Eye (tissue), 1 donor: ENCODE data around the gene SGPL1.
"Not testable (repeated sequence)": the region's sequence is repeated elsewhere in the genome, so short reads cannot be mapped to it uniquely, and the experiment has no call there.

Experiments used
- DNase-seq: peaks from one replicate; pipeline ENCODE4 v3.0.0-alpha.2; 2015

SGPL1 gene

DNA sequence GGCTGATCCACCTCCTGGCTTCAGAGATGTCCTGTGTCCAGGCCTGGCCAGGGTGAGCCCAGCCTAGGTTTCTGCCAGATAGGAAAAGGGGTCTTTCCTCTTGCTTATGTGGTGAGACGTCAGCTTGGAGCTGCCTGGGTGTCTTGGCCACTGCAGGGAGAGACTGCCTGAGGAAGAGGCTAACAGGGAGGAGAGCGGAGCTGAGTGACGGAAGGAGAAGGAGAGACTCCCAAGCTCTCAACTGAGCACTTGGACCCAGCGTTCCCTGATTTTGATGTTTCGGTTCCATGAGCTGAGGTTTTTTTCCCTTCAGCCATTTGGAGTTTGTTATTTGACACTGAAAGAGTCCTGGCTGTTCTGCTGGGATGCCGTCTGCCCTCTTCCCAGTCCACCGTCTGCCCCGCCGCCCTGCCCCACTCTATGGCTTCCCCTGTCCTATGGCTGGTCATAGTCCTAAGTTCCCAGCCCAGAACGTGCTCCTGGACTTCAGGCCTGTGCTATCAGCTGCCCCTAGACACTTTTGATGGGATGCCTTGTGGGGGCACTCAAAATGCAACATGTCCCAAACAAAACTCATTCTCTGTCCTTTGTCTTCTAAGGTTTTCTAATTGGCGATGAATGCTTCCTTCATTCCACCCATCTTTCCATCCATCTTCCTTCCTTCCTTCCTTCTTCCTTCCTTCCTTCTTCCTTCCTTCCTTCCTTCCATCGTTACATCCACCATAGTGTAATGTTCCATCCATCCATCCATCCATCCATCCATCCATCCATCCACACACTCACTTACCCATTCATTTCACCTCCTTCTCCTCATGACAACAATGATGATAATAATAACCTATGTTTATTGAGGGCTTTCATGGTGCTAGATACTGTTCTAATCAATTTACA lies 92.9 kb downstream of the SGPL1 start:
- no peak for DNase-seq

- DNase-seq, result no peak
Observed at GRCh38 chr10:70909326-70909935, 93.7 kb downstream of the SGPL1 start.

GRCh38 chr10:70910486-70911341 lies 95.0 kb downstream of the SGPL1 start:
- DNase-seq, result no peak

DNA sequence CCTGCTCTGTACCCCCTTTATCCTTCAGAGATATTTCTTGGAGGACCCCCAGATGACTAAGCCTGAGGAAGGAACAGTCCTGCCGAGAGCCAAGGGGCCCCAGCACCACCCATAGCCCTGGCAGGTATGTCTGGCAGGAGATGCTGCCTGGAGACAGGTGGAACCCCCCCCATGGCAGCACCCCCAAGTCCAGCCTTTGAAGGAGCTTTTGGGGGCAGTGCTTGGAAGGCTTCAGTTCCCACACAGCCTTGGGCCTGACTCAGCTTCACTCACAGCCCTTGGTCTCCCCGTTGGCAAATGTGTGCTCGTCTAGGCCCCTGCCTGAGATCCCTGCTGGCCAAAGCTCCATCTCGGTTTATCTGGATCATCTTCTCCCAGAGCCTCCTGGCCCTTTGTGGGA lies 95.6 kb downstream of the SGPL1 start:
- DNase-seq, result no peak

DNA sequence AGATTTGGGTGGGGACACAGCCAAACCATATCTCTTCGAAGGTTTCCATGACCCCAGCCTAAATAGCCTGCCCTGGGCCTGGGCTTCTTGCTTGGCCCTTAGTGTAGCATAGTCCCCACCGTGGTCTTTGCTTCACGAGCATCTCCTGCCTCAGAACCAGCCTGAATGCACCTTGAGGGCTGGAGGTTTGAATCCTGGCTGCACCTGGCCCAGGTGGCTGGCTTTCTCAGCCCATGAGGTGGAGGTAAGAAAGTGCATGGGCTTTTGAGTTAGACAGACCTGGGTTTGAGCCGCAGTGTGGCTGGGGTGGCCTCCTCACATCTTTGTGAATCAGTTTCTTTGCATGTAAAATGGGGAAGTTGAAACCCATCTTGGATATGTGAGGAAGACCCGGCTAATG lies 96.8 kb downstream of the SGPL1 start:
- DNase-seq, result no peak

DNA sequence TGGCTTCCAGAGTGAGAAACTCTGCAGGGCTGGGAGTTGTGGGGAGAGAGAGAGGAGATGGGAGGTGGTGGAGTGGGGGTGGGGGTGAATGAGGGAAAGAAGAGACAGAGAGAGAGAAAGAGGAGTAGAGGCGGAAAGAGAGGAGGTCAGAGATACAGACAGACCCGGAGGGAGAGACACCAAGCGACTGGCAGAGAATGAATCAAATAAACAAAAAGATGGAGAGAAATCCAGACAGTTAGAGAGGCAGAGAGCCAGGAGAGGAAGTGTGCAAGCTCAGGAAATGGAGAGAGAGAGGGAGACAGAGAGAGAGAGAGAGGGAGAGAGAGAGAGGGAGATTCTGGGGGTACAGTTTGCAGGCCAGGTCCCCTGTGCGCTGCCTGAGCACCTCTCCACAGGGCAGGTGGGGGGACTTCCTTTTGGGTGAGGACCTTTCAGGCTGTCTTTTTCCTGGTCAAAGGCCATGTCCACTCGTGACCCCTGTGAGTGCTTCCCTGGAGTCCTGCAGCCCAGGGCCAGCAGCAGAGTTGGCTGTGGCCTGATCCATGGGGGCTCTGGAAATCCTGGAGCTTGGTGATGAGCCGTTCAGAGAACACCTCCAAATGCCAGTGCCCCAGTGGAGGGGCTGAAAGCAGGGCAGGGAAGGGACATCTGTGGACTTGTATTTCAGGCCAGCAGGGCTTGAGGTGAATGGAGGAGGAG lies 97.6 kb downstream of the SGPL1 start:
- DNase-seq, result no peak

DNA sequence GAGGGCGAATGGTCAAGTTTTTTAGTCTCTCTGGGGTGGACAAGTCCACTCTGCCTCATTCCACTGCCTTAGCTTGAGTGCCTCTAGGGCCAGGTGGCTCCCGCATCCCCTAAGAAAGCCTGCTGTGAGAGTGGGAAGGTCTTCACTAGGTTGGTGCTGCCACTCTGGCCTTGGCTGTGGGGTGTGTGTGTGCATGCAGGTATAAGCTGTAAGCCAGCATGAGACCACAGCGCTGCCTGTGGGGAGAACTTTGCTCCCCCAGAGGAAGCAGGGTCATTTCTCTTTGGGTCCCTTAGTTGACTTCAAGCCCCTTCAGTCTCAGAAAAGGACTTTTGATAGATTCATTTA lies 98.1 kb downstream of the SGPL1 start:
- DNase-seq, result no peak

- no peak for DNase-seq
Observed at GRCh38 chr10:70914316-70914864, 98.6 kb downstream of the SGPL1 start.

DNA sequence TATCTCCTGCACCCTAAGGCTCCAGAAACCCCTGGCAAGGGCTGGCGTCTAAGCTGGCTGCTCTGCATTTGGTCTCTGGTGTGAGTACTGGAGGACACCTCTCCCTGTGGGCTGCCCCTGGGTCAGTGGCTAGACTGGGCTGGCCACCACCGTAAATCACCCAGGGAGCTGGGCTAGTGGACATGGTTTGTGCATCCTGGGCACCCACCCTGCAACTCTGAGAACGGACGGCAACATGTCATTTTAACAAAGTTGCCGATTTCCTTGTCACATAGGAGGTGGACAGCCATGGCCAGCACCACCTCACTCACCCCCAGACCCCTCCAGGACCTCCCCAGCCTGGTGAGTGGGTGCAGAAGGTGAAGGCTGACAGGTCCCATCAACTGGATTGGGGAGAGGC lies 99.5 kb downstream of the SGPL1 start:
- no peak for DNase-seq

- DNase-seq, result no peak
Observed at GRCh38 chr10:70915806-70916205, 100.1 kb downstream of the SGPL1 start.

DNA sequence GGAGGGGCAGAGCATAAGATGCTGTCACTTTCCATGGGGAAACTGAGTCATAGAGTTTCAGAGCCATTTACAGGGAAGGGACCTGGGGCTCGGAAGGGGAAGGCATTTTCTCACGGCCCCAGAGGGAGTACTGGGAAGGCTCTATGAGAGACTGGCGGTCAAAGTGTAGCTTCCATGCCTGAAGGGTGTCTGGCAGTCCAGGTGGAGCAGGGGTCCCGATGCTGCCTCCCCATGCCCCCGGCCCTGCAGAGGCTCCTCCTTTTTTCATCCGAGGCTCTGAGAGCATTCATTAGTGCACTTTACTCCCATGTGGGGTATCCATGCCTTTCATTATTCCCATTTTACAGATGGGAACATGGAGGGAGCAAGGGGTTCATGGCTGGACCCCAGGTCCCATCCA lies 100.5 kb downstream of the SGPL1 start:
- DNase-seq, result no peak

DNA sequence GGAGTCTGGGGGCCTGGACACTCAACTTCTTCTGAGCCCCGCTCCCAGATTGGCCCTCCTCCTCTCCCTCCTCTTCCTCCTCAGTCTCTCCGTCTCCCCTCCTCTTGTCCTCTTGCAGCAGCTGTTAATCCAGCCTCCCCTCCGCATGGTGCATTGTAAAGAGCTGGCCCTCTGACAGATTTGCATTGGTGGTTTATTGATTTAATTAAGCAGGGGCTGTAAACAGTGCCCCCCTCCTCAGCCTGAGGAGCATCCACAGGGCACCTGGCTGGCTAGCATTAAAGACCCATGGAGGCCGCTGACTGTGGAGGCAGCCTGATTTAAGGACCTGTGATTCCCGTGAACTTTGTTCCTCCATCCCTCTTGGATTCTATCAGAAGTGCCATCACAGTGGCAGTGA lies 101.5 kb downstream of the SGPL1 start:
- peak; percentile 59 for DNase-seq

- DNase-seq, result no peak
Observed at GRCh38 chr10:70917635-70918034, 101.9 kb downstream of the SGPL1 start.

DNA sequence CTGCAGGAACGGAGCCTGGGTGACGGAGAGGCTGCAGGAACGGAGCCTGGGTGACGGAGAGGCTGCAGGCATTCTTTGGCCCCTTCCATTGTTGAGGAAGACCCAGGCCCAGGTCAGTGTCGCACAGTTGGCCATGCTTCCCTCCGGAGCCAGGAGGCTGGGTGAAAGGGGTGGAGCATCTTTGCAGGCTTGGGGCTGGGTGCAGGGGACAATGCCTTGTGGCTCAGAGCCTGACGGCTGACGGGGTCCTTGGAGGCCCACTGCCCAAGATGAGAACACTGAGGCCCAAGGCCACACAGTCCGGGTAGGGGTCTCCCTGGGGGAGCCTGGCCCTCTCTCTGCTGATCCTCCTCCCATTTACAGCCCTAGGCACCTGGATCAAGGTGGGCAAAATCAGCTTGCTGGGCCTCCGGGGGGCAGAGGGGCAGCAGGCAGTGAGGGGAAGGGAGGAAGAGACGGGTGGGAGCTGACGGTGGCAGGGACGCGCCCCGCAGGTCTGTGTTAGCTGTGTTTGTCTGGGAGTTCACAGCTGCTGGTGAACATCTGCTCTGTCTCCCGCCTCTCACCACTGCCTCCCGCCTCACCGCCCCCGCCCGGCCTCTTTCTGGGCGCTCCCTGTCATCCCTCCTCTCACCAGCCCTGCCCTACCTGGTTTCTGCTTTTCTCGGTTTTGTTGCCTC lies 103.2 kb downstream of the SGPL1 start:
- DNase-seq, result peak; percentile 70

DNA sequence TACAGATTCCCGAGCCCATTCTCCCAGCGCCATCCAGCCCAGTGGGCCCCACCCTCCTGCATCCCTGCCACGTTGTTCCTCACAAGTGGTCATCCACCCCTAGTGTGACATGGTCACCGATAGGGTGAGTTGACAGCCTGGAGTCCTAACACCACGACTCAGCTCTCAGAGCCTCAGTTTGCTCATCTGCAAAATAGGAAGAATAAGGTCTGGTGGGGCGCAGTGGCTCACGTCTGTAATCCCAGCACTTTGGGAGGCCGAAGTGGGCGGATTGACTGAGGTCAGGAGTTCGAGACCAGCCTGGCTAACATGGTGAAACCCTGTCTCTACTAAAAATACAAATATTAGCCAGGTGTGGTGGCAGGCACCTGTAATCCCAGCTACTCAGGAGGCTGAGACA lies 104.2 kb downstream of the SGPL1 start:
- DNase-seq, result not testable (repeated sequence)

DNA sequence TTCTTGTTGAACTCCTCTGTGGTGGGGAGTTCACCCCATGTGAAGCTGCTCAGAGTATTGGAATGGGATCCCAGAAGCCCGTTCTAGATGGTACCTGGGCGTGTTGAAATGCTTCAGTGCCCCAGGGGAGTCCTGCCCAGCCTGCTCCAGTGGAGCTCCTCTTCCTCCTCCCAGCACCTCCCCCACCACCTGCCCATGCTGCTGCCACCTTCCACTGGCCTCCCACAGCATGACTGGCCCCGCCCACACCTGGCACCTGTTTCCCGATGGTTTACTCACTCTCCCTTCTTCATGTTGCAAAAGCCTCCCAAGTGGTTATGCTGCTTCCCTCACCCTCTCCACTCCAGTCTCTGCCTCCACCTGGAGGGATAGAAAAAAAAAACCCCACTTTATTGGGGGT lies 104.8 kb downstream of the SGPL1 start:
- DNase-seq, result no peak

DNA sequence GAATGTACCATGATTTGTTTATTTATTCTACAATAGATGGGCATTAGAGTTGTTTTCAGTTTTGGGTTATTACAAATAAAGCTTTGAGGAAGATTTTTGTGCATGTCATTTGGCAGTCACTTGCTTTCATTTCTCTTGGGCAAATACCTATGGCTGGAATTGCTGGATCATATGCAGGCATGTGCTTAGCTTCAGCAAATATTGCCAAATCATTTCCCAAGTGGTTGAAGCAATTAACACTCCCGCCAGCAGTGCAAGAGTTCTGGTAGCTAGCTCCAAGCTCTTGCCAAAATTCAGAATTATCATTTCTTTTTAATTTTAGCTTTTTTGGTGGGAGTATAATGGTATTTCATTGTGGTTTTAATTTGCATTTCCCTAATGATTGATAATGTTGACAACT lies 105.5 kb downstream of the SGPL1 start:
- DNase-seq, result no peak

DNA sequence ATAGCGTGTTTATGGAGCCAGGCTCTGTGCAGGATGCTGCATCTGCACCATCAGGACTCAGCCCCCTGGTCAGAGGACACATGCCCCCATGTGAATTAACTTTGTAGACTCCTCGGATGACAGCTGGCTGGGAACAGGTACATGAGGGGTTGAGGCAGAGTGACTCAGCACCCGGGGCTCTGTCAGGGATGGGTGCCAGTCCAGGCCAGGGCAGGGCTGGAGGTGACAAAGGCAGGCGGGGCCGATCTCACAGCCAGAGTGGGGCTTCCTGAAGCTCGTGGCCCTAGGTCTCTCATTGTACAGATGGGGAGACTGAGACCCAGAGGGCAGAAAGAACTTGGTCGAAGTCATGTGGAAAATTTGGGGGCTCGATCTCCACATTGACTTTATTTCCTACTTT lies 107.9 kb downstream of the SGPL1 start:
- DNase-seq, result no peak

DNA sequence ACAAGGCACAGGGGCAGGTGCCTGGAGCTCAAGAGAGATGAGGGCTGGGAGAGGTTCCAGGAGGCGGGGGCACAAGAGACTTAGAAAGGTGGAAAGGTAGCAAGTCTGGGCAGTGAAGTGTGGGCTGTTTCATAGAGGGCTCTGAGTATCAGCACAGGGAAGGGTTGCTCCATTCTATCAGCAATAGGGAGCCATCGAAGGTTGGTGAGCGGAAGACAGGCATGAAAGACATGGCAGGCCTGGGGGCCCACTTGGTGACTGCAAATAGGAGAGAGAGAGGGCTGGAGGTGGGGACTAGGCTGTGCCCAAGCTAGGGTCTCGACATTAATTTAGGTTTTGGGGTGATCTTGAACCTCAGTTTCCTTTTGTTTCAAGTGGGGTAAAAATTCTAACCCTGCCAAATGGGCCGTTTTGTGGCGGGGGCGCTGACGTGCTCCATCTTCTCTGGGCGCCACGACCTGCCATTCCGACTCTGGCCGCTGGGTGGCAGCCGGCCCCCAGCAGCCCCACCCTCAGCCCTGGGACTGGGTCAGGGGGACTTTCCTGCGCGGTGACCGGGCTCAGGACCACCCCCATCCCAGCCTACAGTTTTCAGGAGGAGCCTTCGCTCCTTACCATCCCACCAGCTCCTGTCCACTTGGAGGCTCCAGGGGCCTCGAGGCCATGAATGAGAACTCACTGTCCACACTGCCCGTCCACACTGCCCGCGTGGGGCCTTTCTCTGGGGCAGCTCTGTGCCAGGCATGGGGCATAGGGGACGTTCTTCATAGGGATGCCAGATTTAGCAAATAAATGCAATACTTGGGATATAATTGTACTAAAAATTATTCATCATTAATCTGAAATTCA lies 109.9 kb downstream of the SGPL1 start:
- DNase-seq, result peak; percentile 80

DNA sequence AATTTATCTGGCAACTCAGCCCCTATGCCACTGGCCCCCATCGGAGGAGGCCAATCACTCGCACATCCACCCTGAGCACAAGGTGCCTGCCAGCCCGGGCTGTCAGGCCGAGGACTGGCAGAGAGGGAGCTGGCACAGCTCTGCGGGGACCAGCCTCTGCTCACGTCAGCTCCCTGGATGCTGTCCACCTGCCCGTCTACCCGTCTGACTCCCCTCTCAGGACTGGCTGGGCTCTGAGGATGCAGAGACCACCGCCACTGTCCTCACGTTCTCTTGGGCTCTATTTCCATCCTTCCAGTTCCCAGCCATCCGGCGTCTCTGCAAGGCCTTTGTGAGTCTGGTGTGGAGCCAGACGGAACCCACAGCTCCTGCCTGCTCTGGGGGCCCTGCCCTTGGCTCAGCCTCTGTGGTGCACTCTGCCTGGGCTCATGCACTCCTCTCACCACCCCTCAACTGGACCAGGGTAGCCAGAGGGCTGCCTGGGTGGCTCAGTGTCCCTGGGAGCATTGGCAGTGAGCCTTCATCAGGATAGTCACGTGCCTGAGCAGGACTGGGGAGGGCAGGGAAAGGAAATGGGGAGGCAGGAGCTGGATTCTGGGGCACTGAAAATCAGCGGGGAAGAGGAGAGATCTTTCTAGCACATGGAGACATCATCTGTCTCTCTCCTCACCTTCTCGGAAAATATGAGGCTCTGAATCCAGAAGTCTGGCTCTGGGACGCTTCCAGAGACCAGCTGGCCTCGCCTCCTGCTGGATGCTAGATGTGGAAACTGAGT lies 110.7 kb downstream of the SGPL1 start:
- DNase-seq, result no peak
